ENCODE measurements around the gene PKD2L1.

GRCh38 chr10:100359030-100359432 lies 29.0 kb upstream of the PKD2L1 start:
- no peak for TF ChIP-seq SIN3A (IDR thresholded peaks at IDR 0.05; ENCODE audit: borderline replicate concordance, insufficient read depth, low read length)
- TF ChIP-seq TAF1 (IDR thresholded peaks at IDR 0.05; ENCODE audit: borderline replicate concordance, insufficient read depth, low read length): no peak
- no peak; the same call in 1 of the 2 replicates for TF ChIP-seq POLR2AphosphoS5 (IDR thresholded peaks at IDR 0.05; ENCODE audit: low read depth, low read length)

Measured in PFSK-1 (cell line).